DMS79 treated with DMSO at 0.1 percent for 48 hours (cell line): ENCODE measurements around the gene NBAS.
"Not testable (repeated sequence)": the region's sequence is repeated elsewhere in the genome, so short reads cannot be mapped to it uniquely, and the experiment has no call there.

Experiments used
- DNase-seq: peaks from one replicate; lab custom pipeline; 2025; lab: John Stamatoyannopoulos, UW

The NBAS gene

DNA sequence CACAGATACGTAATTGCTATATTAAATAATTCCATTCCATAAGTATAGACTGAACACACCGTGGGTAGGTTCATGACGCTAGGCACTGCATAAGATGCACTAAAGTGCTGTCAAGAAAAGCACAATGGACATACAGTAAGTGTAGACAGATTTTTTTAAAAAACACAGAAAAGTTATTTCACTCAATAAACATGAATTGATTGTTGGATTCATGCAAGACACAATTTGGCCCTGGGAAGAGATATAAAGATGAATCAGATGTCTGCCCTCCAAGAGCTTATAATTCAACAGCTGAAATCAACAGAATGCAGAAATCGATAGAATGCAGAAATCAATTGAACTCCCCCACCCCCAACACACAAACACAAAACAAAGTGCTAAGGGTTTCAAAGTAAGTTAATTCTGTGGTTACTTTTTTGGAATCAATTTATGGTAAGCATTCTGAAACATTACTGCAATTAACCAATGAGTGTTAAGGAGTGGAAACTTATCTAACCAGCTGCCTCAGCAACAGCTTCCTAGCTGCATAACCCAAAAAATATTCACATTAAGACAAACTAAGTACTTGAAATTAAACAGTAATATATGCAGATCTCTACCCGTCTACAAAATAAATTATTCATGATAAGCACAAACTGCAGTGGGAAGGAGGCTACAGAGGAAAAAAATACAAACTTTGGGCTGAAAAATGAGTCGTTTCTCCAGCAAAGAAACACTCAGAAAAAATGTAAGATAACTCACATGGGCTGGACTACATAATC lies 1.6 kb downstream of the NBAS start:
- DNase-seq, result no peak

GRCh38 chr2:15557887-15558311 lies 3.2 kb downstream of the NBAS start:
- DNase-seq, result no peak

- DNase-seq, result no peak
Measured at GRCh38 chr2:15556311-15556930, 4.7 kb downstream of the NBAS start.

DNA sequence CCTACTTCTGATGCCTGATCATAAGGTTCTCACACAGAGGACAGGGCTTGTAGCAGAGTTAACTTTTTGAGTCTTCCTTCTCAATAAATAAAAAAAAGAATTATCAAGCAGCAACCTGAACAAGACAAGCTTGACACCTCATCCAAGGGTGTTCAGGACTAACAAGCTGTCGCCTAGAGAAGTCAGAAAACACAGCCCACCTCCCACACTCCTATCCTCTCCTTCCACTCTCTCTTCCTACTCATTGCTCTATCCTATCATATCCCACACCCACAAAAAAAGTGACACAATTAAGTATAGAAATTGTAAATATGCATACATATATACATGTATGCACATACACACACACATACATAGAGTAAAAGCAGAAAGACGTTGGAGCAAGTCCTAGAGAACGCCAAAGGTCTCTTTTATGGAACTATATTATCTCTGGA lies 5.4 kb downstream of the NBAS start:
- no peak for DNase-seq

DNA sequence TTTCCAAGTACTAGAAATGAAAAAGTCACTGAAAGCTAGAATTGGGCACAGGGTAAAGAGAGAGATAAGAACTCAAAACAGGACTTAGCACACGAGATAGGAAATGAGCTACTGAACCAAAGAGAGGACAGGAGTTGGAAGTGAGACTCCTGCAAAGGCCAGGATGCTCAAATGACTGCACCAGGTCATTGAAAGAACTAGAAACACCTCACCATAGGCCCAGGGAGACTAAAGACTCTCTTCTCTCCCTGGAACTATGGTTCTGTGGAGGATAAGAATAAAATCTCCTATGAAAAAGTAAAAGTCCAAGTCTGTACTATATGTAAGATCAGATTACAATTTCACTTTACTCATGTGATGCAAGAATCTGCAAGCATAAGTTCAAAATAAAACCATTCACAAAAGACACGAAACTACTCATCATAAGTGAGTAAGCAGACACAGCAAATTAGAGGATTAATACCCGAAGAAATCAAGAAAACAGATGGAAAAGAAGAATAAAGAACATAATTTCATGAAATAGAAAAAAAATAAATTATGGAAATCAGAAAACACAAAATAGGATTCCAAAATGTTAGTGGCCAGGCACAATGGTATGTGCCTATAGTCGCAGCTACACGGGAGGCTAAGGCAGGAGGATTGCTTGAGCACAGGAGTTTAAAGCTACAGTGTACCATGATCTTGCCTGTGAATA lies 6.5 kb downstream of the NBAS start:
- DNase-seq, result no peak

- DNase-seq, result no peak
Measured at GRCh38 chr2:15553951-15554350, 7.2 kb downstream of the NBAS start.

DNA sequence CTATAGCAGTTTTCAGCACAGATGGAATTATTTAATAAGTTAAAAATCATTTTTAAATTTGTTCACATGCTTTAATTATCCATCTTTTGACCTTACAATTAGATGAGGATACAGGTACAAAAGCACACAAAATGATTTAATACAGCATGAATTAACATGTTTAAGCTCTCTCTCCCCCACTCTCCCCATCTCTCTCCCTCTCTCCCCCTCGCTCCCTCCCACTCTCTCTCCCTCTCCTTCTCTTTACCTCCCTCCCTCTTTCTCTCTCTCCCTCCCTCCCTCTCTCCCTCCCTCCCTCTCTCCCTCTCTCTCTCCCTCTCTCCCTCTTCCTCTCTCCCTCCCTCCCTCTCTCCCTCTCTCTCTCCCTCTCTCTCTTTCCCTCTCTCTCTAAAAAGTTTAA lies 7.6 kb downstream of the NBAS start:
- DNase-seq, result no peak

DNA sequence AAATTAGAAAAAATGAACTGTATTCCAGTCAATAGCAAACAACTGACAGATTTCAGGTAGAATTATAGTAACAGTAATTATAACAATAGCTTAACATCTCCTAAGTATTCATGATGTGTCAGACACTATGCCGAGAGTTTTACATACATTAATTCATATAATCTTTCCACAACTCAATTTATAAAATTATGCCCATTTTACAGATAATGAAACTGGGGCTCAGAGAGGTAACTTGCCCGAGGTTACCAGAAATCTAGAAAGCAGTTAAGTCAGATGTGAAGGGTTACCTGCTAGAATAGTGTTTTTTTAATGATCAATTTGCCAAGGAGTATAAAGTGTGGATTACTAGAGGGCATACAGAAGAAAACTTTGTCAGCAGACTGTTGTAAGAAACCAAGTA lies 12.2 kb downstream of the NBAS start:
- DNase-seq, result no peak

DNA sequence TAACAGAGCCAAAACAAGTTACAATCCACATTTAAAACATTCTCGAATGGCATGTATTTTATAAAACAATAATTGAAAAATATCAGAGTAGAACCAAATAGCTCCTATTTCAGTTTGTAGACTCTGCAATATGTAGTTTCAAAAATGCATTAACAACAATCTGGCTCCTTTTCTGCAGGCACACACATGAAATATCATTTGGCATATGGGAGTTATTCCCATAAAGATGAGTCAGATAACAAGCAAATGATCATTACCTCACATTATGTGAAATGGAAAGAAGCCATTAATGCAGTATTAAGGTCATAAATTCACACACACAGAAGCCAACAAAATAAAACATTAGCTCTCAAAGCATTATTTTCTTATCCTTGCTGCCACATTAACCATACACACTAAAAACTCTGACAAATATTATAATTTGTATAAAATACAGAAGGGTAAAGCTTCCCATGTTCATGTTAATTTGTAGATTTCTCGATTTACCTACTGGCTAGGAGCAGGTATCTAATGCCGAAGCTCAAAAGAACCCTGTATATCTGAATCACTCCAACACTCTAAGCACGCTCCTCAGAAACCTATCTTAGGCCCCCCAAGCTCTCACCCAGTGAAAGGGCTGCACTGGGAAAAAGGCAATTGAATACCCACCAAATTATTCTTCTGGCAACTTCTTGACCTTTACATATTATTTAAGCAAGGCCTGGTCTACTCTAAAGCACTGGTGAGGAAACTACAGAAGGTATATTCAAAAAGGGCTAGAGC lies 13.8 kb downstream of the NBAS start:
- no peak for DNase-seq

DNA sequence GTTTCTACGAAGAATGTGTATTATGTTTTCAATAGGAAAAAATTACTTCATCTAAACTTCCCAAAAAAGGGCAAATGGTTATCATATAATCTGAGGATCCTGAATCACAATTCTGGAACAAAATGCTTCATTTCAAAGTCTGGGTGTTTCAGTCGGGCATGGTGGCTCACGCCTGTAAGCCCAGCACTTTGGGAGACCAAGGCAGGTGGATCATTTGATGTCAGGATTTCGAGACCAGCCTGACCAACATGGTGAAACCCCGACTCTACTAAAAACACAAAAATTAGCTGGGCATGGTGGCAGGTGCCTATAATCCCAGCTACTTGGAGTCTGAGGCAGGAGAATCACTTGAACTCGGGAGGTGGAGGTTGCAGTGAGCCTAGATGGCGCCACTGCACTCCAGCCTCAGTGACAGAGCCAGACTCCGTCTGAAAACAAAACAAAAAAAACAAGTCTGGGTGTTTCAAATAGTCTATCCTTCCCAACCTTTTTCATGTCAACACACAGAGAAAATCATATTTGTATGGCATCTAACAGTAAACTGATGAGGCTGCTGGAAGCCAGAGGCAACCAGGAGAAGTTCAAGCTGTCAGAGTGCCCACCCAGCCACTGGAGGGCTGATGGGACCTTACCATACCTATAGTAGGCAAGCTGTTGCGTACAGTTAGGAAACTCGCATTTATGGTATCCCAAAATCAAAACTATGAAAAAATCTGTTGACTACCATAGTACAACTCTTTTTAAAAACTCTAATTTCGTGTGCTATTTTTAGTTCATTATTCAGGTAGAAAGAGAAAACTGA lies 14.6 kb downstream of the NBAS start:
- no peak for DNase-seq

DNA sequence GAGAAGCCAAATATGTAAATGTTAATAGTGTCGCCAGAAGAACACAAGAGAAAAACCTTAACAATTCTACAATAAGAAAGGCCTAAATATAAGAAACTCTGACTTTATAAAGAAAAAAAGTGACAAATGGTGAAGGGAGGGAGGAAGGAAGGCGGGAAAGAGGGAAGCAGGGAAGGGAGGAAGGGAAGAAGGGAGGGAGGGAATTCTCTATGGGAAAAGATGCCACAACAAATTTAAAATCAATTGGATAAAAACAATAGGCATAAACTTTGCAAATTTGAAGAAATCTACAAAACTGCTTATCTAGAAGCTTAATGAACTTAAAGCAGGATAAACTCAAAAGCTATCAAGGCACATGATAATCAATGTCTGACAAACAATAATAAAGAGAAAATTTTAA lies 16.9 kb downstream of the NBAS start:
- no peak for DNase-seq

GRCh38 chr2:15543541-15543940 lies 17.6 kb downstream of the NBAS start:
- no peak for DNase-seq

- DNase-seq, result no peak
Measured at GRCh38 chr2:15543053-15543452, 18.1 kb downstream of the NBAS start.

GRCh38 chr2:15542269-15542668 lies 18.9 kb downstream of the NBAS start:
- DNase-seq, result not testable (repeated sequence)

DNA sequence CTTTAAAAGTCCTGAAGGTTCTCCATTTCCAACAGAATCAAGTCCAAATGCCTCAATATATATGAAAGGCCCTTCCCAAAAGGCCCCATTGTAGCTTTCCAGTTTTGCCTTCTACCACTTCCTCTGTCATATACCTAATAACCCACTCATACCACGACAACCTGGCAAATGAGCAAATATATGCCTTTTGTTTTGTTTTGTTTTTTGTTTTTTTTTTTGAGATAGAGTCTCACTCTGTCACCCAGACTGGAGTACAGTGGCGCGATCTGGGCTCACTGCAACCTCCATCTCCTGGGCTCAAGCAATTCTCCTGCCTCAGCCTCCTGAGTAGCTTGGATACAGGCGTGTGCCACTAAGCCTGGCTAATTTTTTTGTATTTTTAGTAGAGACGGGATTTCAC lies 20.6 kb downstream of the NBAS start:
- DNase-seq, result not testable (repeated sequence)

DNA sequence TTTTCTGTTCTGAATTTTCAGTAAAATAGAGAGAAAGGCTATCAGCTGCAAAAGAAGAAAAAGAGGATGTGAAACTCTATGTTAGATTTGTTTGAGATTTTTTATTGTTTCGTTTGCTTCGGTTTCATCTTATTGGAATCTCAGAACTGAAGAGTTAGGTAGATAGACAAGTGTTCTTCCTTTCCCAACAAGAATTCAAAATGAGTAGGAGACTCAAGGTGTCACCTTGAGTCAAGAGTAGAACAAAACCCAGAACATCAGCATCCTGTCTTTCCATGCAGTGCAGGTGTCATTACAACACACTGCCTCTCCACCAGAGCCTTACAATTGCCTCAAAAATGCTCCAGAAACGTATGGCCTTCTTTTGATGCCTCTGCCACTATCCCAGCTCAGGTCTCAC lies 21.1 kb downstream of the NBAS start:
- DNase-seq, result no peak

- DNase-seq, result no peak
Measured at GRCh38 chr2:15538792-15539191, 22.3 kb downstream of the NBAS start.

DNA sequence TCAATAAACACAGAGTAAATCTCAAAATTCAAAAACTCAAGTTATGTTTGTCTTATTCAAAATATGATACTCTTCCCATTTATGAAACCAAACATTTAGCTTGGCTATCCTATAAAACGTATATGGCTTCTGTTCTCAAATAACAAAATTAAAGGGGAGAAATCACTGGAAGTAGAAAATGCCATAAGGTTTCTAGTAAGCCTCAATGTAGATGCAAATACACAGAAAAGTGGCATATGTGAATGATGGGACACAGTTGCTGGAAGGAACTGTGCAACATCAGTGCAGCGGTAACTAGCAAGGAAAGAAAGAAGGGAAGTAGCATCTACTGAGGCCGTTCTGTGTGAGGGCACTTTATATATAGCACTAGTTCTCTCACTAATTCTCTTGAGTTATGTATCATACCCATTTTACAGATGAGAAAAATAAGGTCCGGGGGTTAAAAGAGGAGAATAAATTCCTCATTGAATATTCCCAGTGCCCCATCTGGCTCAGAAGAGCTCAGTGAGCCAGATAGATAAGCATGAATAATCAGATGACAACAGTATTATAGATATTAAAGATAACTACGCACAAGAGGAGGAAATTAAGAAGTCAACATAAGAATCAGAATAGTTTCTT lies 27.2 kb downstream of the NBAS start:
- no peak for DNase-seq

- DNase-seq, result no peak
Measured at GRCh38 chr2:15532996-15533395, 28.1 kb downstream of the NBAS start.

- no peak for DNase-seq
Measured at GRCh38 chr2:15531095-15531854, 29.9 kb downstream of the NBAS start.
